ENCODE measurements around the gene ACER2.

Gene ACER2

DNA sequence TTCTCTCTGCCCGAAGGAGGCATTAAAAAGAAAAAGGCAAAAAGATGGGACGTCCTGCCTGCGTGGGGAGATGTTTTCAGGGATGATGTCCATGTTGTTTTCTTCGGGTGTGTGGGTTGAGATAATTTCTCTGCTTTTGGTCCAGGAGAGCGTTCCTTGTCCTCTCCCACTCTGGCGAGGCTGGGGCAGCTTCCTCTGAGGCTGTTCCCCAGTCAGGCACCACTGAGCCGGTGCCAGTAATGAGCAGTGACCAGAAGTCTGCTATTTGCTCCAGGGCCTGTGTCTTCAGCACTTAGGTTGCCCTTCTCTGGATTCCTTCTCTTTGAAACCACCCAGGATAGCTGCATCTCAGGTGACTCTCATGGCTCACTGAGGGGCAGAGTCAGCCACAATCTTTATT, 71.5 kb downstream of the ACER2 start:
- Histone ChIP-seq H2AFZ (ENCODE audit: low read length) (no peak overlapping the region), H2BK12ac (ENCODE audit: low read length) (no peak overlapping the region), H3K9ac (ENCODE audit: low read depth, low read length, poor library complexity) (no peak overlapping the region), H3K4me3 (ENCODE audit: low read length in 2 of 2) (no peak overlapping the region), H3K9me3 (replicated peaks in 1 of 2; ENCODE audit: control insufficient read depth in 2 of 2, insufficient read depth in 1 of 2, low read depth in 1 of 2, low read length in 2 of 2) (no peaks in the 10 kb centered on the region), H3K27me3 (ENCODE audit: control insufficient read depth in 3 of 3, insufficient read depth in 3 of 3, low read depth in 1 of 3, low read length in 3 of 3) (no peaks in the 10 kb centered on the region), H3K27ac (replicated peaks; ENCODE audit: low read length) (no peak overlapping the region), H2BK5ac (ENCODE audit: low read length) (no peak overlapping the region), H3K36me3 (replicated peaks in 1 of 2; ENCODE audit: control insufficient read depth in 2 of 2, insufficient read depth in 2 of 2, low read length in 2 of 2) (no peaks in the 10 kb centered on the region), H3K79me1 (ENCODE audit: low read depth, low read length) (no peaks in the 10 kb centered on the region), H3K4me1 (ENCODE audit: control insufficient read depth in 2 of 2, insufficient read depth in 1 of 2, low read depth in 1 of 2, low read length in 2 of 2) (peaks cover 0 to 3% of the 10 kb centered on the region in 2 donors), H3K4ac (ENCODE audit: low read length) (no peak overlapping the region), H2AK5ac (ENCODE audit: low read depth, low read length) (no peak overlapping the region), H2BK15ac (ENCODE audit: low read length) (no peak overlapping the region), H3K4me2 (ENCODE audit: insufficient read depth, low read length, poor library complexity, severe bottlenecking) (no peak overlapping the region), H3K18ac (ENCODE audit: low read length) (no peak overlapping the region), H4K91ac (ENCODE audit: low read depth, low read length, poor library complexity) (no peak overlapping the region), H4K8ac (ENCODE audit: low read depth, low read length) (no peak overlapping the region), H3K23ac (ENCODE audit: low read depth, low read length, poor library complexity) (no peak overlapping the region), H3K14ac (ENCODE audit: low read length) (no peak overlapping the region), H2BK120ac (ENCODE audit: low read depth, low read length) (no peak overlapping the region)
- WGBS, 2 donors (ENCODE audit: extremely low coverage in 2 of 2, insufficient read length in 2 of 2, insufficient replicate concordance in 1 of 2): no CpG with 5 or more reads among the region's 7 CpGs
- DNase-seq (ENCODE audit: low spot score): no peak

DNA sequence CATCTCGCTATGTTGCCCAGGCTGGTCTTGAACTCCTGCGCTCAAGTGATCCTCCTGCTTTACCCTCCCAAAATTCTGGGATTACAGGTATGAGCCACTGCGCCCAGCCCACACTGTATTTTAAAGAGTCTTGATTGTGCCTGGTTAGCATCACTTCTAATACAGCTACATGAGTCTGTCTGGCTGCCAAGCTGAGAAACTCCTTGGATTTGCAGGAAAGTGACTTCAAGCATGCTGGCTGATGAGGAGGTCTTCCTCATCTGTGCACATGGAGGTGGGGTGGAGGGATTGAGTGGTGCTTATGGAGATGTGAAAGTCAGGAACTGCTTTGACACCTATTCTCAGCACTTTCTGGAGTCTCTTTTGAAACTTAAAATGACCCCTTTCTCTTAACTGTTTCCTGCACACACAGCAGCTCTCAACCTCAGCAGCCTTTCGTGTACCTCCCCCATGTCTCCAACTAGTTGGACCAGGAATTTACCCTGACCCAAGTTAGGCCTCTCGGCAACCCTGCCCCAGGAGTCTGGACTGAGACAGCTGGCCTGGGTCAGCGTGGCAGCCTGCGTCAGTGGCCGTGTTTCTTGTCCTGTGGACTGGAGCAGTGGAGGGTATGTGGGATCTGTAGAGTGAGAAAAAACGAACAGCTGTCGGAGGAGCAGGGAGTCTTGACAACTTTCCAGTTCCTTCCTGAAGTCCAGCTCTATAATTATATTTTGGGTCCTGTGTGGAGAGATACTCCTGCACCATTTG, 72.5 kb downstream of the ACER2 start:
- H3K18ac ChIP-seq (ENCODE audit: low read length): no peak overlapping the region
- H3K9me3 ChIP-seq (replicated peaks in 1 of 2; ENCODE audit: control insufficient read depth in 2 of 2, insufficient read depth in 1 of 2, low read depth in 1 of 2, low read length in 2 of 2): no peaks in the 10 kb centered on the region
- peaks cover 0 to 3% of the 10 kb centered on the region in 2 donors for H3K4me1 ChIP-seq (ENCODE audit: control insufficient read depth in 2 of 2, insufficient read depth in 1 of 2, low read depth in 1 of 2, low read length in 2 of 2)
- H3K36me3 ChIP-seq (replicated peaks in 1 of 2; ENCODE audit: control insufficient read depth in 2 of 2, insufficient read depth in 2 of 2, low read length in 2 of 2): no peaks in the 10 kb centered on the region
- no peak overlapping the region for H3K14ac ChIP-seq (ENCODE audit: low read length)
- no peak overlapping the region for H3K27ac ChIP-seq (replicated peaks; ENCODE audit: low read length)
- no peak overlapping the region for H2BK5ac ChIP-seq (ENCODE audit: low read length)
- H3K23ac ChIP-seq (ENCODE audit: low read depth, low read length, poor library complexity): no peak overlapping the region
- H3K27me3 ChIP-seq (ENCODE audit: control insufficient read depth in 3 of 3, insufficient read depth in 3 of 3, low read depth in 1 of 3, low read length in 3 of 3): peaks cover 0 to 3% (median 0%) of the 10 kb centered on the region in 3 experiments
- H2BK12ac ChIP-seq (ENCODE audit: low read length): no peak overlapping the region
- H3K9ac ChIP-seq (ENCODE audit: low read depth, low read length, poor library complexity): no peak overlapping the region
- no peaks in the 10 kb centered on the region for H3K79me1 ChIP-seq (ENCODE audit: low read depth, low read length)
- no peak for DNase-seq (ENCODE audit: low spot score)
- H2BK15ac ChIP-seq (ENCODE audit: low read length): no peak overlapping the region
- no peak overlapping the region for H3K4me2 ChIP-seq (ENCODE audit: insufficient read depth, low read length, poor library complexity, severe bottlenecking)
- WGBS, 2 donors (ENCODE audit: extremely low coverage in 2 of 2, insufficient read length in 2 of 2, insufficient replicate concordance in 1 of 2): no CpG with 5 or more reads among the region's 10 CpGs
- no peak overlapping the region for H2BK120ac ChIP-seq (ENCODE audit: low read depth, low read length)
- no peak overlapping the region for H2AFZ ChIP-seq (ENCODE audit: low read length)
- no peak overlapping the region for H4K8ac ChIP-seq (ENCODE audit: low read depth, low read length)
- no peak overlapping the region for H4K91ac ChIP-seq (ENCODE audit: low read depth, low read length, poor library complexity)
- H3K4ac ChIP-seq (ENCODE audit: low read length): no peak overlapping the region
- no peak overlapping the region for H2AK5ac ChIP-seq (ENCODE audit: low read depth, low read length)
- no peak overlapping the region for H3K4me3 ChIP-seq (ENCODE audit: low read length in 2 of 2)

DNA sequence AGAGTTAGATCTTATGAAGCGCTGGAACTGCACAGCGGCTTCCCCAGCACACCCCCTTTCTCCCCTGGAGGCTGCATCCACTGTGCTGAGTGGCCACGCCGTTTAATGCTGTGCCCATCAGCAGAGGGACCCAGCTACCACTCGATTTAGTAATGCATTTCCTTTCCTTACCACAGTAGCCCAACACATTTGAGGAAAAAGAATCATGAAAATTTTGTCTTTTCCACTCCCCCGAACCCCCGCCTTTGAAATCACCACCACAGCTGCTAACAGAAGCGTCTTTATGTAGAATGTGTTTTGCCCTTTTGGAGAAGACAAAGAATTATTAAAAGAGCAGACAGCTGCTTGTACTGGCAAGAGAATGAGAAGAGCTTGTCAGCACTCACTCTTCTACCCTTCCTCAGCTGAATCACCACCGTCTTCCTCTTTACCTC, 73.2 kb downstream of the ACER2 start:
- H2BK120ac ChIP-seq (ENCODE audit: low read depth, low read length): no peak overlapping the region
- no peaks in the 10 kb centered on the region for H3K36me3 ChIP-seq (replicated peaks in 1 of 2; ENCODE audit: control insufficient read depth in 2 of 2, insufficient read depth in 2 of 2, low read length in 2 of 2)
- H4K8ac ChIP-seq (ENCODE audit: low read depth, low read length): peak overlapping the region; percentile 88
- H2AFZ ChIP-seq (ENCODE audit: low read length): no peak overlapping the region
- H3K14ac ChIP-seq (ENCODE audit: low read length): no peak overlapping the region
- peaks cover 0 to 3% (median 0%) of the 10 kb centered on the region in 3 experiments for H3K27me3 ChIP-seq (ENCODE audit: control insufficient read depth in 3 of 3, insufficient read depth in 3 of 3, low read depth in 1 of 3, low read length in 3 of 3)
- no peak overlapping the region for H3K9ac ChIP-seq (ENCODE audit: low read depth, low read length, poor library complexity)
- H4K91ac ChIP-seq (ENCODE audit: low read depth, low read length, poor library complexity): no peak overlapping the region
- no peaks in the 10 kb centered on the region for H3K9me3 ChIP-seq (replicated peaks in 1 of 2; ENCODE audit: control insufficient read depth in 2 of 2, insufficient read depth in 1 of 2, low read depth in 1 of 2, low read length in 2 of 2)
- no CpG with 5 or more reads among the region's 9 CpGs for WGBS, 2 donors (ENCODE audit: extremely low coverage in 2 of 2, insufficient read length in 2 of 2, insufficient replicate concordance in 1 of 2)
- no peak for DNase-seq (ENCODE audit: low spot score)
- H3K27ac ChIP-seq (replicated peaks; ENCODE audit: low read length): no peak overlapping the region
- no peak overlapping the region for H3K18ac ChIP-seq (ENCODE audit: low read length)
- H3K4me2 ChIP-seq (ENCODE audit: insufficient read depth, low read length, poor library complexity, severe bottlenecking): no peak overlapping the region
- H3K23ac ChIP-seq (ENCODE audit: low read depth, low read length, poor library complexity): no peak overlapping the region
- no peak overlapping the region for H3K4me3 ChIP-seq (ENCODE audit: low read length in 2 of 2)
- no peak overlapping the region for H3K4ac ChIP-seq (ENCODE audit: low read length)
- no peak overlapping the region for H2BK5ac ChIP-seq (ENCODE audit: low read length)
- no peak overlapping the region for H2AK5ac ChIP-seq (ENCODE audit: low read depth, low read length)
- peaks cover 0 to 3% of the 10 kb centered on the region in 2 donors for H3K4me1 ChIP-seq (ENCODE audit: control insufficient read depth in 2 of 2, insufficient read depth in 1 of 2, low read depth in 1 of 2, low read length in 2 of 2)
- H3K79me1 ChIP-seq (ENCODE audit: low read depth, low read length): no peaks in the 10 kb centered on the region
- H2BK15ac ChIP-seq (ENCODE audit: low read length): no peak overlapping the region
- no peak overlapping the region for H2BK12ac ChIP-seq (ENCODE audit: low read length)

DNA sequence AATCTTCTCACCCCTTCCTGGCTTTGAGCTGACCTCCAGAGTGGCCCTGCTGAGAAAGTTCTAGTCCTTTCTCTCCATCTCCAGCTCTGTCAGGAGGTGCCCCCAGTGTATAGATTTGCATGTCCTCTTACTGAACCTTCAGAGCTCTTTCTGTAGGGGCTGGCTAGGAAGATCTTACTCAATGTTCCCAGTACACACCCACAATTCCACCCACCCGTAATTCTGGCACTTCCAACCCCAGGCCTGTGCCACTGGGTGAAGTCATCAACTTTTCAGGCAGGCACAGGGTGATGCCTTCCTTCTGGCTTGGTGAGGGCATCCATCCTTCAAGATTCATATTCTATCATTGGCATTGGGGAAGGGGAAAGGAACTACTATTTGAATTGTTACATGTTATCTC, 75.9 kb downstream of the ACER2 start:
- Histone ChIP-seq H2AK5ac (ENCODE audit: low read depth, low read length) (no peak overlapping the region), H3K4ac (ENCODE audit: low read length) (no peak overlapping the region), H3K9me3 (replicated peaks in 1 of 2; ENCODE audit: control insufficient read depth in 2 of 2, insufficient read depth in 1 of 2, low read depth in 1 of 2, low read length in 2 of 2) (no peaks in the 10 kb centered on the region), H2AFZ (ENCODE audit: low read length) (no peak overlapping the region), H3K4me1 (ENCODE audit: control insufficient read depth in 2 of 2, insufficient read depth in 1 of 2, low read depth in 1 of 2, low read length in 2 of 2) (peaks cover 0 to 3% of the 10 kb centered on the region in 2 donors), H2BK5ac (ENCODE audit: low read length) (no peak overlapping the region), H2BK12ac (ENCODE audit: low read length) (no peak overlapping the region), H3K27ac (replicated peaks; ENCODE audit: low read length) (no peak overlapping the region), H3K36me3 (replicated peaks in 1 of 2; ENCODE audit: control insufficient read depth in 2 of 2, insufficient read depth in 2 of 2, low read length in 2 of 2) (no peaks in the 10 kb centered on the region), H2BK120ac (ENCODE audit: low read depth, low read length) (no peak overlapping the region), H3K14ac (ENCODE audit: low read length) (no peak overlapping the region), H3K23ac (ENCODE audit: low read depth, low read length, poor library complexity) (no peak overlapping the region), H4K8ac (ENCODE audit: low read depth, low read length) (no peak overlapping the region), H3K18ac (ENCODE audit: low read length) (no peak overlapping the region), H3K4me3 (ENCODE audit: low read length in 2 of 2) (no peak overlapping the region), H4K91ac (ENCODE audit: low read depth, low read length, poor library complexity) (no peak overlapping the region), H2BK15ac (ENCODE audit: low read length) (no peak overlapping the region), H3K79me1 (ENCODE audit: low read depth, low read length) (no peaks in the 10 kb centered on the region), H3K27me3 (ENCODE audit: control insufficient read depth in 3 of 3, insufficient read depth in 3 of 3, low read depth in 1 of 3, low read length in 3 of 3) (peaks cover 0 to 5% (median 0%) of the 10 kb centered on the region in 3 experiments), H3K9ac (ENCODE audit: low read depth, low read length, poor library complexity) (no peak overlapping the region), H3K4me2 (ENCODE audit: insufficient read depth, low read length, poor library complexity, severe bottlenecking) (no peak overlapping the region)
- no CpG with 5 or more reads among the region's 1 CpG for WGBS, 2 donors (ENCODE audit: extremely low coverage in 2 of 2, insufficient read length in 2 of 2, insufficient replicate concordance in 1 of 2)
- DNase-seq (ENCODE audit: low spot score): no peak
